Trophoblast cell (in vitro differentiated cells and primary cell): ENCODE measurements around the gene GNAI1.

Experiments used
- DNase-seq, 2 donors: peaks; one replicate each; pipeline ENCODE4 v3.0.0-alpha.2; 2016
- H2AFZ ChIP-seq: 2 replicates; pipeline ENCODE4 v1.6.1; 2013; ENCODE audit warnings: low read length, moderate library complexity, mild to moderate bottlenecking; ENCODE audit not compliant: insufficient read depth, poor library complexity
- H2AK5ac ChIP-seq: 2 replicates; pipeline ENCODE4 v1.6.1; 2013; ENCODE audit warnings: mild to moderate bottlenecking, low read length
- H2BK120ac ChIP-seq: 2 replicates; pipeline ENCODE4 v1.6.1; 2013; ENCODE audit warnings: low read length, mild to moderate bottlenecking, moderate library complexity; ENCODE audit not compliant: insufficient read depth, poor library complexity
- H2BK12ac ChIP-seq: 2 replicates; pipeline ENCODE4 v1.6.1; 2013; ENCODE audit warnings: mild to moderate bottlenecking, low read length, moderate library complexity
- H2BK5ac ChIP-seq: 2 replicates; pipeline ENCODE4 v1.6.1; 2013; ENCODE audit warnings: low read length, low read depth, moderate library complexity, mild to moderate bottlenecking; ENCODE audit not compliant: poor library complexity
- H3K14ac ChIP-seq: 2 replicates; pipeline ENCODE4 v1.6.1; 2013; ENCODE audit warnings: mild to moderate bottlenecking, low read length
- H3K18ac ChIP-seq: 2 replicates; pipeline ENCODE4 v1.6.1; 2013; ENCODE audit warnings: mild to moderate bottlenecking, low read length
- H3K23ac ChIP-seq: 2 replicates; pipeline ENCODE4 v1.6.1; 2013; ENCODE audit warnings: low read length
- H3K27ac ChIP-seq: 2 replicates; pipeline ENCODE4 v1.5.1; 2013; ENCODE audit warnings: low read depth, mild to moderate bottlenecking, inconsistent platforms, low read length, moderate library complexity
- H3K27me3 ChIP-seq: 2 replicates; pipeline ENCODE4 v1.6.1; 2013; ENCODE audit warnings: inconsistent platforms, mild to moderate bottlenecking, low read length, moderate library complexity; ENCODE audit not compliant: insufficient read depth
- H3K36me3 ChIP-seq, 2 experiments: 1 replicate in 1 of 2; 2 replicates in 1 of 2; pipeline ENCODE4 v1.6.1; 2013; ENCODE audit warnings: low read length in 2 of 2, mild to moderate bottlenecking in 2 of 2, moderate library complexity in 1 of 2; ENCODE audit not compliant: insufficient read depth in 2 of 2, control insufficient read depth in 1 of 2
- H3K4ac ChIP-seq: 2 replicates; pipeline ENCODE4 v1.6.1; 2013; ENCODE audit warnings: low read depth, mild to moderate bottlenecking, low read length, moderate library complexity
- H3K4me1 ChIP-seq, 2 experiments: 1 replicate in 1 of 2; 2 replicates in 1 of 2; pipeline ENCODE4 v1.6.1; 2013; ENCODE audit warnings: low read length in 2 of 2, mild to moderate bottlenecking in 2 of 2, moderate library complexity in 1 of 2; ENCODE audit not compliant: insufficient read depth in 2 of 2, control insufficient read depth in 1 of 2
- H3K4me2 ChIP-seq: 2 replicates; pipeline ENCODE4 v1.6.1; 2013; ENCODE audit warnings: inconsistent platforms, mild to moderate bottlenecking, low read length, moderate library complexity
- H3K4me3 ChIP-seq: 2 replicates; pipeline ENCODE4 v1.5.1; 2013; ENCODE audit warnings: mild to moderate bottlenecking, low read depth, low read length, inconsistent platforms
- H3K79me1 ChIP-seq: one replicate; pipeline ENCODE4 v1.6.1; 2013; ENCODE audit warnings: low read length
- H3K79me2 ChIP-seq: 2 replicates; pipeline ENCODE4 v1.6.1; 2013; ENCODE audit warnings: low read length, mild to moderate bottlenecking; ENCODE audit not compliant: control insufficient read depth, insufficient read depth, poor library complexity
- H3K9ac ChIP-seq: 2 replicates; pipeline ENCODE4 v1.6.1; 2013; ENCODE audit warnings: mild to moderate bottlenecking, low read length
- H3K9me3 ChIP-seq: 2 replicates; pipeline ENCODE4 v1.6.1; 2013; ENCODE audit warnings: low read depth, mild to moderate bottlenecking, control low read depth, inconsistent platforms, low read length; ENCODE audit not compliant: insufficient read depth
- H4K12ac ChIP-seq: 2 replicates; pipeline ENCODE4 v1.6.1; 2013; ENCODE audit warnings: low read depth, mild to moderate bottlenecking, low read length, moderate library complexity
- H4K8ac ChIP-seq: 2 replicates; pipeline ENCODE4 v1.6.1; 2013; ENCODE audit warnings: low read depth, mild to moderate bottlenecking, low read length, moderate library complexity
- H4K91ac ChIP-seq: one replicate; pipeline ENCODE4 v1.6.1; 2013; ENCODE audit warnings: low read depth, mild to moderate bottlenecking, low read length, moderate library complexity
- WGBS: extraction: QIAGEN DNeasy Blood & Tissue Kit; methylation state at CpG from one replicate; pipeline ENCODE4 v1.1.7; 2013; ENCODE audit warnings: missing lambda C conversion rate; ENCODE audit not compliant: insufficient read length, insufficient coverage; ENCODE audit errors: extremely low coverage; 5-methylcytosine and 5-hydroxymethylcytosine counted together

Gene GNAI1

DNA sequence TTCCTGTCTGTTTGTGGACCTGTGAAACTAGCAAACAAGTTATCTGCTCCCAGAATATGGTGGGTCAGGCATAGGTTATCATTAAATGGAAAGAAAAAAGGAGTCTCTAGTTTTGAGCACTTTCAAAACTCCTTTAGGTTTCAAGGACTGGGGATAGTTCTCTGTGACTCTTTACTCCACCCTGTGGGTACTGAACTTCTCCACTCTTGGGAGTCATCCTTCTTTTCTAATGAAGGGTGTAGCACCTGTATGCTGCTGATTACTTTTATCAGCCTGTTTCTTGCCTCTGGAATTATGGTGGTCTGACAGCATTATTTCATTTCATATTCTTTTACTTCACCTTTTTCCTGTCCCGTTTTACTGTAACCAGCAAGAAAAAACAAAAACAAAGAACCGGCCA is 6.7 kb downstream of the GNAI1 start:
- no CpG with 5 or more reads among the region's 2 CpGs for WGBS
- Histone ChIP-seq H3K4me2 (no peak overlapping the region), H3K36me3 (no peaks in the 10 kb centered on the region)

DNA sequence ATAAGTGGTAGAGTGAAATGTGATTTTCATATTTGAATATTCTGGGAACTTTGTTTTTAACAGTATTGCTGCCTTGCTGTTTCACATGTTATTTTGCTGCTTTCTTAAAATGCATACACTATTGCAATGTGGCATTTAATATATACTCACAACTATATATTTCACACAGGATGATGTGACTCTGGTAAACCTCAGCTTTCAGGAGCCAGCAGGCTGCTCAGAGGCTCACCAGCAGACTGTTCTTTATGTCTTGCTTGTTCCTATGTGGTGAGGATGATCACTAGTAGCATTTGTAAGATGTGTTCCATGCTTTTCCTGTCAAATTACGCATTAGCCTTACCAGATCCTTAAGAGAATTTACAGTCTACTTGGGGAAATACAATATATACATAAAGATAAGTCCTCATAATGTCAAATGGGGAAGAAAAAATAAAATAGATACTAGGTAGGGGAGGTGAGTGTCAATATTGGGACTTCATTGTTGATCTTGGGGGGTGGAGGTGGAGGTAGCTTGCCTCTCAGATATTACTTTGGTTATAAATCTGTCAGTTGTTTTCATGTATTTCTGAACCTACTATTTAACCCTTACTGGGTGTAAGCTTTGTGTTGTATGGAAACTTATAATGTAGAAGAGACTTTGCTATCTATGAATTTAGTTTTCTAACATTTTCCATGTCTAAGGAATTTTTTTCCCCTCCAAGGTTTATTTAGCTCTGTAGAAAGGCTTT is 8.4 kb downstream of the GNAI1 start:
- Histone ChIP-seq H3K9me3 (no peaks in the 10 kb centered on the region), H2BK5ac (no peak overlapping the region), H3K4me3 (no peak overlapping the region), H2BK120ac (no peak overlapping the region), H2BK12ac (no peak overlapping the region), H3K4me2 (no peak overlapping the region), H3K18ac (no peak overlapping the region), H2AFZ (no peak overlapping the region), H3K14ac (no peak overlapping the region), H2AK5ac (no peak overlapping the region), H3K23ac (no peak overlapping the region), H3K36me3 (no peaks in the 10 kb centered on the region), H4K8ac (no peak overlapping the region), H3K27me3 (no peaks in the 10 kb centered on the region), H3K79me1 (peaks cover 3% of the 10 kb centered on the region), H4K12ac (no peak overlapping the region), H4K91ac (no peak overlapping the region), H3K79me2 (peaks cover 6% of the 10 kb centered on the region), H3K9ac (no peak overlapping the region), H3K4ac (peak overlapping the region; percentile 69), H3K4me1 (peaks cover 0 to 3% of the 10 kb centered on the region in 2 experiments), H3K27ac (no peak overlapping the region)
- WGBS: no CpG with 5 or more reads among the region's 1 CpG
- DNase-seq: no peak

More for the DNA sequence above, 6.7 kb downstream of the GNAI1 start:
- no peak overlapping the region for H3K4me3 ChIP-seq
- no peaks in the 10 kb centered on the region for H3K79me1 ChIP-seq
- H2AFZ ChIP-seq: no peak overlapping the region
- H2AK5ac ChIP-seq: no peak overlapping the region
- H3K79me2 ChIP-seq: peaks cover 6% of the 10 kb centered on the region
- no peak overlapping the region for H2BK5ac ChIP-seq
- H3K27me3 ChIP-seq: no peaks in the 10 kb centered on the region
- no peak for DNase-seq
- H3K18ac ChIP-seq: no peak overlapping the region
- H3K9me3 ChIP-seq: no peaks in the 10 kb centered on the region
- H4K12ac ChIP-seq: no peak overlapping the region
- no peak overlapping the region for H3K27ac ChIP-seq
- no peak overlapping the region for H3K14ac ChIP-seq
- H3K23ac ChIP-seq: no peak overlapping the region
- H3K4ac ChIP-seq: peak overlapping the region; percentile 44
- H3K4me1 ChIP-seq: peaks cover 0 to 5% of the 10 kb centered on the region in 2 experiments
- no peak overlapping the region for H4K8ac ChIP-seq
- no peak overlapping the region for H2BK120ac ChIP-seq
- H3K9ac ChIP-seq: no peak overlapping the region
- H2BK12ac ChIP-seq: no peak overlapping the region
- no peak overlapping the region for H4K91ac ChIP-seq

DNA sequence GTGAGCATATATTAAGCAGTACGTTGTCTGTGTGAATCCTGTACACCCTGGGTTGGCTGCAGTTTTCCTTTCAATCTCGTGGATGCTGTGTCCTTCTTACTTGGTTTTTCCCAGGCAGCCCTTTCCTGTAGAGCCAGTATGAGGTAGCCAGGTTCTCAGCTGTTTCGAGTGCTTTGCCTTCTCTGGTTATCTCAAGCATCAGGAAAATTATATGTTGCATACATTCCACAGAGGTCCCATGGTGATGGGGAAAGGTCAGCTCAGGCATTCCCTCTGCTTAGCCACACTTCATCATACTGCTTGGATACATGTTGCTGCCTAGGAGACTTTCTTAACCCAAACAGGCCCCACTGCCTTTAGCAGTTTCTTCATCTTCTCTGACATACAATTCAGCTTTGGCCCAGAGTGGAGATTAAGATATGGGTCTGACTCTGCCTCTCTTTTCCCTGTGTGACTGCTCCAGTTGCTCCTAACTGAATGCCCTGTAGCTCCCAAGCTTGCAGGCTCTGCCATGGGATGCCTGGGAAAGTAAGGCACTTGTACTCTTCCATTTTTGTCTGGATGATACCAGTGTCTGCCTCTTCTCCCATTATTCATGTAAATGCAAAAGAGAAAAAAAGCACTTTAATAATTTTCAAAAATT is 11.3 kb downstream of the GNAI1 start:
- Histone ChIP-seq H4K8ac (peak overlapping the region; percentile 18), H2AFZ (no peak overlapping the region), H3K4me3 (no peak overlapping the region), H3K18ac (no peak overlapping the region), H3K9ac (no peak overlapping the region), H2BK120ac (no peak overlapping the region), H3K9me3 (no peaks in the 10 kb centered on the region), H3K4ac (no peak overlapping the region), H3K79me1 (peaks cover 3% of the 10 kb centered on the region), H2BK12ac (peak overlapping the region; percentile 52), H3K14ac (no peak overlapping the region), H3K23ac (no peak overlapping the region), H3K4me2 (peak overlapping the region; percentile 4), H2BK5ac (no peak overlapping the region), H3K4me1 (peaks cover 2 to 3% of the 10 kb centered on the region in 2 experiments), H4K91ac (no peak overlapping the region), H4K12ac (no peak overlapping the region), H3K27me3 (no peaks in the 10 kb centered on the region), H3K36me3 (no peaks in the 10 kb centered on the region), H2AK5ac (no peak overlapping the region), H3K27ac (peak overlapping the region; percentile 76), H3K79me2 (peaks cover 4% of the 10 kb centered on the region)
- WGBS: no CpG with 5 or more reads among the region's 3 CpGs
- peak; percentile 95 to 96 for DNase-seq

DNA sequence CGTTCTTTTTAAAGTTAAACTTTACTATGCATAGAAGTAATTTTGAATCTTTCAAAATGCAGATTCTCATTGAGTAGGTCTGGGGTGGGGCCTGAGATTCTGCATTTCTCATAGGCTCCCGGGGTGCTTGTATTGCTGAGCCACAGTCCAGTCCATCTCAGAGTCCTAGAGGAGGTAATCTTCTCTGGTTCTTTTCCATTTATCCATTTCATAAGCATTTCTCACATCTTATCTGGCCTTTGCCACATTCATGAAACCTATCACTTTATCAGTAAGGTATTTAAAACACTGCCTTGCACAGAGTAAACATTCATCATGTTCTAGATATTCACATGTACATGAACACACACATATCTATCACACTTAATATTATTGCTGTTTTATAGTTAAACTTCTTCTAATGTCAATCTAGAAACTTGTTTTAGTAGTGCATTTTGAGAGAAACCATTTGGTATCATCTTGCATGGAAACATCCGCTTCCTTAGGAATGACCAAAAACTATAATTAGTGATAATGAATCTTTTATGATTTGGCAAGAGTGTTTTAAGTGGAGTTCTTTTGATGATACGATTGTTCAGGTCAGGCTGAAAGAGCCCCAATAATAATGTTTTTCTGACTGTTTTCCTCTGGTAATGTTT is 12.0 kb downstream of the GNAI1 start:
- H3K27ac ChIP-seq: peak overlapping the region; percentile 41
- no peak overlapping the region for H3K18ac ChIP-seq
- no peak overlapping the region for H2AFZ ChIP-seq
- no peak overlapping the region for H2BK5ac ChIP-seq
- no peak overlapping the region for H3K4ac ChIP-seq
- no peak overlapping the region for H4K8ac ChIP-seq
- H3K23ac ChIP-seq: no peak overlapping the region
- H4K12ac ChIP-seq: no peak overlapping the region
- H3K36me3 ChIP-seq: no peaks in the 10 kb centered on the region
- H3K27me3 ChIP-seq: no peaks in the 10 kb centered on the region
- no CpG with 5 or more reads among the region's 4 CpGs for WGBS
- no peaks in the 10 kb centered on the region for H3K9me3 ChIP-seq
- H3K9ac ChIP-seq: no peak overlapping the region
- no peak overlapping the region for H2AK5ac ChIP-seq
- H3K14ac ChIP-seq: no peak overlapping the region
- peak in 1 of 2 donors; percentile 78 for DNase-seq
- no peak overlapping the region for H2BK120ac ChIP-seq
- no peak overlapping the region for H2BK12ac ChIP-seq
- no peak overlapping the region for H3K4me2 ChIP-seq
- H3K4me1 ChIP-seq: peaks cover 4 to 8% of the 10 kb centered on the region in 2 experiments
- peaks cover 2% of the 10 kb centered on the region for H3K79me2 ChIP-seq
- H3K4me3 ChIP-seq: no peak overlapping the region
- peaks cover 5% of the 10 kb centered on the region for H3K79me1 ChIP-seq
- no peak overlapping the region for H4K91ac ChIP-seq
